HEK293 (cell line): ENCODE measurements around the gene LRRN4CL.

Experiments
- KLF1 ChIP-seq: fragments of 450-650 bp; formaldehyde crosslinking; IDR thresholded peaks from 2 replicates; pipeline ENCODE4 v1.5.1; 2016; ENCODE audit warnings: missing biosample characterization, missing genetic modification characterization
- KLF10 ChIP-seq: fragments of 450-650 bp; IDR thresholded peaks from 2 replicates; pipeline ENCODE4 v1.5.1; 2018; ENCODE audit warnings: missing biosample characterization, mild to moderate bottlenecking, missing genetic modification characterization
- KLF16 ChIP-seq: fragments of 450-650 bp; formaldehyde crosslinking; IDR thresholded peaks from 2 replicates; pipeline ENCODE4 v1.5.1; 2017; ENCODE audit warnings: missing biosample characterization, missing genetic modification characterization
- PRDM10 ChIP-seq: fragments of 450-650 bp; formaldehyde crosslinking; IDR thresholded peaks from 2 replicates; pipeline ENCODE4 v1.5.1; 2016; ENCODE audit warnings: missing biosample characterization, missing genetic modification characterization
- SP3 ChIP-seq: fragments of 450-650 bp; formaldehyde crosslinking; IDR thresholded peaks from 2 replicates; pipeline ENCODE4 v1.5.1; 2016; ENCODE audit warnings: missing biosample characterization, missing genetic modification characterization
- ZBTB48 ChIP-seq: fragments of 450-650 bp; formaldehyde crosslinking; IDR thresholded peaks from 2 replicates; pipeline ENCODE4 v1.5.1; 2016; ENCODE audit warnings: missing biosample characterization, missing genetic modification characterization
- ZBTB8A ChIP-seq: fragments of 450-650 bp; formaldehyde crosslinking; IDR thresholded peaks from 2 replicates; pipeline ENCODE4 v1.5.1; 2016; ENCODE audit warnings: missing biosample characterization, missing genetic modification characterization
- ZFP41 ChIP-seq: fragments of 450-650 bp; formaldehyde crosslinking; IDR thresholded peaks from 2 replicates; pipeline ENCODE4 v1.5.1; 2016; ENCODE audit warnings: missing biosample characterization, missing genetic modification characterization, borderline replicate concordance
- ZNF184 ChIP-seq: fragments of 450-650 bp; IDR thresholded peaks from 2 replicates; pipeline ENCODE4 v1.5.1; 2018; ENCODE audit warnings: missing biosample characterization, mild to moderate bottlenecking, missing genetic modification characterization
- ZNF24 ChIP-seq: fragments of 450-650 bp; formaldehyde crosslinking; IDR thresholded peaks from 2 replicates; pipeline ENCODE4 v1.5.1; 2016; ENCODE audit warnings: missing biosample characterization, missing genetic modification characterization
- ZNF248 ChIP-seq: fragments of 450-650 bp; formaldehyde crosslinking; IDR thresholded peaks from 2 replicates; pipeline ENCODE4 v1.5.1; 2017; ENCODE audit warnings: missing biosample characterization, missing genetic modification characterization
- ZNF335 ChIP-seq: fragments of 450-650 bp; formaldehyde crosslinking; conservative IDR thresholded peaks from 2 replicates; pipeline ENCODE4 v1.5.1; 2016; ENCODE audit warnings: missing biosample characterization, missing genetic modification characterization
- ZNF341 ChIP-seq: fragments of 450-650 bp; formaldehyde crosslinking; IDR thresholded peaks from 2 replicates; pipeline ENCODE4; 2016; ENCODE audit warnings: low read depth, missing biosample characterization, missing genetic modification characterization
- ZNF404 ChIP-seq: fragments of 450-650 bp; formaldehyde crosslinking; IDR thresholded peaks from 2 replicates; pipeline ENCODE4 v1.5.1; 2017; ENCODE audit warnings: missing biosample characterization, missing genetic modification characterization
- ZNF518A ChIP-seq: fragments of 450-650 bp; formaldehyde crosslinking; conservative IDR thresholded peaks from 2 replicates; pipeline ENCODE4 v1.5.1; 2016; ENCODE audit warnings: low read depth, missing biosample characterization, missing genetic modification characterization
- ZNF521 ChIP-seq: fragments of 450-650 bp; formaldehyde crosslinking; IDR thresholded peaks from 2 replicates; pipeline ENCODE4 v1.5.1; 2017; ENCODE audit warnings: missing biosample characterization, mild to moderate bottlenecking, missing genetic modification characterization
- ZNF639 ChIP-seq: fragments of 450-650 bp; formaldehyde crosslinking; IDR thresholded peaks from 2 replicates; pipeline ENCODE4 v1.5.1; 2016; ENCODE audit warnings: missing biosample characterization, missing genetic modification characterization
- ZNF660 ChIP-seq: fragments of 450-650 bp; IDR thresholded peaks from 2 replicates; pipeline ENCODE4 v1.5.1; 2018; ENCODE audit warnings: missing biosample characterization, mild to moderate bottlenecking, missing genetic modification characterization
- TF ChIP-seq, protein P1 (sequence below): fragments of 450-650 bp; formaldehyde crosslinking; IDR thresholded peaks from 2 replicates; pipeline ENCODE4 v1.5.1; 2017; ENCODE audit warnings: missing biosample characterization, missing genetic modification characterization
- TF ChIP-seq, protein P2 (sequence below): fragments of 450-650 bp; formaldehyde crosslinking; IDR thresholded peaks from 2 replicates; pipeline ENCODE4 v1.5.1; 2017; ENCODE audit warnings: missing biosample characterization, missing genetic modification characterization
- TF ChIP-seq, protein P3 (sequence below): sonication (generic); formaldehyde crosslinking; IDR thresholded peaks from 2 replicates; pipeline ENCODE4 v1.8.1; 2022; ENCODE audit warnings: mild to moderate bottlenecking, moderate library complexity, missing genetic modification reagents
- TF ChIP-seq, protein P4 (sequence below): fragments of 450-650 bp; formaldehyde crosslinking; IDR thresholded peaks from 2 replicates; pipeline ENCODE4 v1.5.1; 2016; ENCODE audit warnings: missing biosample characterization, missing genetic modification characterization

Gene LRRN4CL

DNA sequence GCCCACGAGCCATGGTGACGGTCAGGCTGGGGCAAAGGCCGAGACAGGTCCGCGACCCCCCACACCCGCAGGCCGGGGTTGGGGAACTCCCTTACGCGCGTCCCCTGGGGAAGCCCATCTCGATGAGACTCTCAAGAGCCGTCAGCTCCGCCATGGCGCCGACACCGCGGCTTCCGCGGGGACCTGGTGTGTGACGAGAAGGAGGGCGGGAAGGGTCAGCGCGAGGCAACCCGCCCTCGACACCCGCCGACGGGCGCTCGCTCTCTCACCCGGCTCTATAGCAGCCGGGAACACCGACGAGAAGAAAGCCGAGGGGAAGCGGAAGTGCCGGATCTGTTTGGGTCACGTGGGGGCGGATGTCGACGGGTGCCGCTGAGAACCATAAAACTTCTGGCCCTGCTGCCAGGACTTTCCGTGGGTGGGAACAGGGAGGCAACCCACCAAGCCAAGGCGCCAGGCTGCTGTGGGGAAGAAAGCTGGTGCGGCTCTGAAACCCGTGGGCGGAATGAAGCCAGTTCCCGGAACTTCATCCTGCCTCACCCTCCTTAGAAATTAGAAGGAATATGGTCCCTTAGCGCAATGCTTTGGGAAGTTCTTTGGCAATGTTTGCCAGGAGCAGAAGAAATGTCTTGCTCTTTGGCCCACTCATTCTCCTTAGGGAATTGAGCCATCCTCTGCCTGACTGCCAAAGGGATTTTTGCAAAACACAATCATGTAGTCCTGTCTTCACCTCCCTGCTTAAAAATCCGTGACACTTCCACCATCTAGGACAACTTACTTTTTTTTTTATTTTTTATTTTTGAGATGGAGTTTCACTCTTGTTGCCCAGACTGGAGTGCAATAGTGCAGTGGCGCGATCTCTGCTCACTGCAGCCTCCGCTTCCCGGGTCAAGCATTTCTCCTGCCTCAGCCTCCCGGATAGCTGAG is 10.3 kb downstream of the LRRN4CL start, which contains the start of gene UBXN1 (continued):
- TF ChIP-seq, protein P1, sequence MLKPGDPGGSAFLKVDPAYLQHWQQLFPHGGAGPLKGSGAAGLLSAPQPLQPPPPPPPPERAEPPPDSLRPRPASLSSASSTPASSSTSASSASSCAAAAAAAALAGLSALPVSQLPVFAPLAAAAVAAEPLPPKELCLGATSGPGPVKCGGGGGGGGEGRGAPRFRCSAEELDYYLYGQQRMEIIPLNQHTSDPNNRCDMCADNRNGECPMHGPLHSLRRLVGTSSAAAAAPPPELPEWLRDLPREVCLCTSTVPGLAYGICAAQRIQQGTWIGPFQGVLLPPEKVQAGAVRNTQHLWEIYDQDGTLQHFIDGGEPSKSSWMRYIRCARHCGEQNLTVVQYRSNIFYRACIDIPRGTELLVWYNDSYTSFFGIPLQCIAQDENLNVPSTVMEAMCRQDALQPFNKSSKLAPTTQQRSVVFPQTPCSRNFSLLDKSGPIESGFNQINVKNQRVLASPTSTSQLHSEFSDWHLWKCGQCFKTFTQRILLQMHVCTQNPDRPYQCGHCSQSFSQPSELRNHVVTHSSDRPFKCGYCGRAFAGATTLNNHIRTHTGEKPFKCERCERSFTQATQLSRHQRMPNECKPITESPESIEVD (tag by site-specific recombination) = no peak
- peak; percentile 85 for TF ChIP-seq ZNF518A (tag by site-specific recombination)
- TF ChIP-seq ZNF248 (tag by site-specific recombination) = no peak
- TF ChIP-seq KLF16 (tag by site-specific recombination) = peak; percentile 55; the same call in 1 of the 2 replicates
- peak; percentile 58; the same call in 1 of the 2 replicates for TF ChIP-seq ZNF24
- TF ChIP-seq PRDM10 (tag by site-specific recombination) = peak; percentile 56
- TF ChIP-seq ZNF335 = peak; percentile 66
- TF ChIP-seq, protein P2, sequence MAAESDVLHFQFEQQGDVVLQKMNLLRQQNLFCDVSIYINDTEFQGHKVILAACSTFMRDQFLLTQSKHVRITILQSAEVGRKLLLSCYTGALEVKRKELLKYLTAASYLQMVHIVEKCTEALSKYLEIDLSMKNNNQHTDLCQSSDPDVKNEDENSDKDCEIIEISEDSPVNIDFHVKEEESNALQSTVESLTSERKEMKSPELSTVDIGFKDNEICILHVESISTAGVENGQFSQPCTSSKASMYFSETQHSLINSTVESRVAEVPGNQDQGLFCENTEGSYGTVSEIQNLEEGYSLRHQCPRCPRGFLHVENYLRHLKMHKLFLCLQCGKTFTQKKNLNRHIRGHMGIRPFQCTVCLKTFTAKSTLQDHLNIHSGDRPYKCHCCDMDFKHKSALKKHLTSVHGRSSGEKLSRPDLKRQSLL (tag by site-specific recombination) = peak; percentile 87
- TF ChIP-seq ZNF660 (tag by site-specific recombination) = peak; percentile 67; the same call in 1 of the 2 replicates
- no peak for TF ChIP-seq ZNF184 (tag by site-specific recombination)
- TF ChIP-seq KLF10 (tag by site-specific recombination) = no peak
- TF ChIP-seq KLF1 (tag by site-specific recombination) = peak; percentile 19; the same call in 1 of the 2 replicates
- TF ChIP-seq ZBTB48 (tag by site-specific recombination) = peak; percentile 76
- TF ChIP-seq, protein P3, sequence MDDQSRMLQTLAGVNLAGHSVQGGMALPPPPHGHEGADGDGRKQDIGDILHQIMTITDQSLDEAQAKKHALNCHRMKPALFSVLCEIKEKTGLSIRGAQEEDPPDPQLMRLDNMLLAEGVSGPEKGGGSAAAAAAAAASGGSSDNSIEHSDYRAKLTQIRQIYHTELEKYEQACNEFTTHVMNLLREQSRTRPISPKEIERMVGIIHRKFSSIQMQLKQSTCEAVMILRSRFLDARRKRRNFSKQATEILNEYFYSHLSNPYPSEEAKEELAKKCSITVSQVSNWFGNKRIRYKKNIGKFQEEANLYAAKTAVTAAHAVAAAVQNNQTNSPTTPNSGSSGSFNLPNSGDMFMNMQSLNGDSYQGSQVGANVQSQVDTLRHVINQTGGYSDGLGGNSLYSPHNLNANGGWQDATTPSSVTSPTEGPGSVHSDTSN (CRISPR knock-in tag) = no peak
- no peak for TF ChIP-seq ZNF521 (tag by site-specific recombination)
- TF ChIP-seq ZBTB8A (tag by site-specific recombination) = peak; percentile 94
- TF ChIP-seq, protein P4, sequence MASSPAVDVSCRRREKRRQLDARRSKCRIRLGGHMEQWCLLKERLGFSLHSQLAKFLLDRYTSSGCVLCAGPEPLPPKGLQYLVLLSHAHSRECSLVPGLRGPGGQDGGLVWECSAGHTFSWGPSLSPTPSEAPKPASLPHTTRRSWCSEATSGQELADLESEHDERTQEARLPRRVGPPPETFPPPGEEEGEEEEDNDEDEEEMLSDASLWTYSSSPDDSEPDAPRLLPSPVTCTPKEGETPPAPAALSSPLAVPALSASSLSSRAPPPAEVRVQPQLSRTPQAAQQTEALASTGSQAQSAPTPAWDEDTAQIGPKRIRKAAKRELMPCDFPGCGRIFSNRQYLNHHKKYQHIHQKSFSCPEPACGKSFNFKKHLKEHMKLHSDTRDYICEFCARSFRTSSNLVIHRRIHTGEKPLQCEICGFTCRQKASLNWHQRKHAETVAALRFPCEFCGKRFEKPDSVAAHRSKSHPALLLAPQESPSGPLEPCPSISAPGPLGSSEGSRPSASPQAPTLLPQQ (tag by site-specific recombination) = peak; percentile 55; the same call in 1 of the 2 replicates
- TF ChIP-seq ZNF639 (tag by site-specific recombination) = peak; percentile 59; the same call in 1 of the 2 replicates
- TF ChIP-seq ZNF404 (tag by site-specific recombination) = no peak
- TF ChIP-seq ZNF341 = peak; percentile 42; the same call in 1 of the 2 replicates
- no peak for TF ChIP-seq ZFP41 (tag by site-specific recombination)
- peak; percentile 52 for TF ChIP-seq SP3
